PC-3 (cell line): ENCODE measurements around the gene SLC15A5. TPM values are rescaled to one million over a fixed set of nuclear protein-coding genes. Genes with fewer than 3 reads are reported as not detected.

ENCODE experiments used
- ATAC-seq: fragments of 200-7000 bp; cut with Tn5 transposase; 2 replicates; pipeline ENCODE4 v1.9.1; 2020; ENCODE audit warnings: mild to moderate bottlenecking, moderate library complexity
- BruUV-seq: library from RNA; stranded (reverse); fragments of 400-500 nt; replicated peaks from 2 replicates; lab custom pipeline; 2021; lab: Mats Ljungman, UMichigan
- CTCF ChIA-PET: fragments of 300-600 bp; sonication (Branson Sonifier 250); formaldehyde crosslinking; loops from one replicate; lab custom pipeline; 2022; ENCODE audit warnings: antibody characterized with exemption; lab: Charles Lee
- POLR2A ChIA-PET: fragments of 300-600 bp; sonication (Branson Sonifier 250); formaldehyde crosslinking; loops from one replicate; lab custom pipeline; 2022; ENCODE audit warnings: antibody characterized with exemption; ENCODE audit not compliant: unreplicated experiment; lab: Charles Lee
- DNase-seq: peaks from one replicate; pipeline ENCODE4 v3.0.0-alpha.2; 2015
- H2AFZ ChIP-seq: fragments of 300-600 bp; sonication (generic); 2 replicates; pipeline ENCODE4 v1.6.0; 2016; ENCODE audit warnings: antibody characterized with exemption, low read length
- H3F3A ChIP-seq: fragments of 300-600 bp; sonication (generic); one replicate; pipeline ENCODE4 v1.6.0; 2017; ENCODE audit warnings: antibody characterized with exemption, low read length, control low read depth, mild to moderate bottlenecking; ENCODE audit not compliant: unreplicated experiment
- H3K27ac ChIP-seq: fragments of 300-600 bp; sonication (generic); 2 replicates; pipeline ENCODE4 v1.5.1; 2016; ENCODE audit warnings: mild to moderate bottlenecking, low read length
- H3K27me3 ChIP-seq: fragments of 300-600 bp; sonication (generic); 2 replicates; pipeline ENCODE4 v1.6.1; 2016; ENCODE audit warnings: low read length, mixed read lengths
- H3K36me3 ChIP-seq: fragments of 300-600 bp; sonication (generic); 2 replicates; pipeline ENCODE4 v1.6.1; 2016; ENCODE audit warnings: low read depth, mixed run types, low read length, mixed read lengths
- H3K4me1 ChIP-seq: fragments of 300-600 bp; sonication (generic); 2 replicates; pipeline ENCODE4 v1.5.1; 2016; ENCODE audit warnings: low read length; ENCODE audit not compliant: insufficient read depth
- H3K4me2 ChIP-seq: fragments of 300-600 bp; sonication (generic); 2 replicates; pipeline ENCODE4 v1.6.0; 2016; ENCODE audit warnings: low read length
- H3K4me3 ChIP-seq: fragments of 300-600 bp; sonication (generic); 2 replicates; pipeline ENCODE4 v1.5.1; 2016; ENCODE audit warnings: mild to moderate bottlenecking, low read length, mixed read lengths
- H3K79me2 ChIP-seq: fragments of 300-600 bp; sonication (generic); 2 replicates; pipeline ENCODE4 v1.6.1; 2017; ENCODE audit warnings: low read length, mixed read lengths
- H3K9ac ChIP-seq: fragments of 300-600 bp; sonication (generic); 2 replicates; pipeline ENCODE4 v1.6.0; 2016; ENCODE audit warnings: mild to moderate bottlenecking, low read length
- H3K9me2 ChIP-seq: fragments of 300-600 bp; sonication (generic); replicated peaks from 2 replicates; pipeline ENCODE4 v1.6.1; 2016; ENCODE audit warnings: mixed run types, low read length, mixed read lengths
- H3K9me3 ChIP-seq: fragments of 300-600 bp; sonication (generic); 2 replicates; pipeline ENCODE4 v1.6.1; 2016; ENCODE audit warnings: low read length, mixed read lengths
- H4K20me1 ChIP-seq: fragments of 300-600 bp; sonication (generic); 2 replicates; pipeline ENCODE4 v1.6.1; 2016; ENCODE audit warnings: low read length, mixed read lengths
- EZH2 ChIP-seq: fragments of 300-600 bp; sonication (generic); IDR thresholded peaks from one replicate; pipeline ENCODE4 v1.6.1; 2017; ENCODE audit warnings: antibody characterized with exemption, mild to moderate bottlenecking, low read length; ENCODE audit not compliant: unreplicated experiment
- EZH2phosphoT487 ChIP-seq: fragments of 300-600 bp; sonication (generic); IDR thresholded peaks from 2 replicates; pipeline ENCODE4 v1.6.1; 2018; ENCODE audit warnings: mild to moderate bottlenecking, antibody characterized with exemption, low read length, borderline replicate concordance
- intact Hi-C: fragments of 100-400 bp; cut with micrococcal nuclease; formaldehyde crosslinking; loops from 2 replicates; pipeline ENCODE4 v1.9.0; 2023
- total RNA-seq: library from RNA; depleted of rRNA; stranded (reverse); fragments of >200 nt; gene quantifications from 2 replicates; pipeline ENCODE4 v1.2.3, GENCODE V29; 2014
- TF ChIP-seq, protein P1 (sequence below): fragments of 300-600 bp; sonication (generic); conservative IDR thresholded peaks from 2 replicates; pipeline ENCODE4 v1.5.1; 2017; ENCODE audit warnings: antibody characterized with exemption, low read depth, mild to moderate bottlenecking, low read length

SLC15A5 gene
- total RNA-seq, 1 experiment from 2014 or later, result not detected

DNA sequence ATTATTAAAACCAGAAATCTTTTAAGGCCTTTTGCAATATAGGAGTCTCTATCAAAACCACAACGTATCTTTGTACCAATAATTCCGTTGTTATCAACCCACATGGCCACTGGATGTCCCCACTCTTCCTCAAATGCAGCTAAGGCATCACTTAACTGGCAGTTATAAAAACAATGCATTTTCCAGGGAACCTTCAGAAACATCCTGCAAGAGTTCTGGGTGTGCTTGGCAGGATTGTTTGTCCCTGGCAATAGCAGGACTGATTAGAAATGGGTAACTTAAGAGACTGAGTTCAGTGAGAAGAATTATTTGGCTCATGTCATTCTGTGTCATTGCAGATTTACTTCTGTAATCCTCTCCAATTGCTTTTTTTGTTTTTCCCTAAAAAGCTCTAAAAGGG, 112.0 kb downstream of the SLC15A5 start:
- Histone ChIP-seq H4K20me1 (no peaks in the 10 kb centered on the region), H3K9me2 (no peaks in the 10 kb centered on the region), H2AFZ (no peak overlapping the region), H3K4me2 (no peak overlapping the region), H3K27me3 (peaks cover 13% of the 10 kb centered on the region; the same call in 1 of the 2 replicates), H3K36me3 (no peaks in the 10 kb centered on the region), H3K9ac (no peak overlapping the region), H3K9me3 (no peaks in the 10 kb centered on the region), H3K27ac (no peak overlapping the region), H3F3A (no peaks in the 10 kb centered on the region), H3K4me1 (no peaks in the 10 kb centered on the region; the same call in 1 of the 2 replicates), H3K79me2 (no peaks in the 10 kb centered on the region), H3K4me3 (no peak overlapping the region)
- CTCF ChIA-PET, result interaction anchor here (0.6 kb wide), 1 partner anchor 282 kb away, joined by 3 read pairs; no protein-coding TSS in a partner anchor
- BruUV-seq, result no TSS peak
- no peak for TF ChIP-seq EZH2phosphoT487
- TF ChIP-seq, protein P1, sequence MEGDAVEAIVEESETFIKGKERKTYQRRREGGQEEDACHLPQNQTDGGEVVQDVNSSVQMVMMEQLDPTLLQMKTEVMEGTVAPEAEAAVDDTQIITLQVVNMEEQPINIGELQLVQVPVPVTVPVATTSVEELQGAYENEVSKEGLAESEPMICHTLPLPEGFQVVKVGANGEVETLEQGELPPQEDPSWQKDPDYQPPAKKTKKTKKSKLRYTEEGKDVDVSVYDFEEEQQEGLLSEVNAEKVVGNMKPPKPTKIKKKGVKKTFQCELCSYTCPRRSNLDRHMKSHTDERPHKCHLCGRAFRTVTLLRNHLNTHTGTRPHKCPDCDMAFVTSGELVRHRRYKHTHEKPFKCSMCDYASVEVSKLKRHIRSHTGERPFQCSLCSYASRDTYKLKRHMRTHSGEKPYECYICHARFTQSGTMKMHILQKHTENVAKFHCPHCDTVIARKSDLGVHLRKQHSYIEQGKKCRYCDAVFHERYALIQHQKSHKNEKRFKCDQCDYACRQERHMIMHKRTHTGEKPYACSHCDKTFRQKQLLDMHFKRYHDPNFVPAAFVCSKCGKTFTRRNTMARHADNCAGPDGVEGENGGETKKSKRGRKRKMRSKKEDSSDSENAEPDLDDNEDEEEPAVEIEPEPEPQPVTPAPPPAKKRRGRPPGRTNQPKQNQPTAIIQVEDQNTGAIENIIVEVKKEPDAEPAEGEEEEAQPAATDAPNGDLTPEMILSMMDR, result peak; percentile 69
- DNase-seq, result peak; percentile 58
- ATAC-seq, result peak; percentile 59
- POLR2A ChIA-PET, result interaction anchor here (0.6 kb wide), 2 partner anchors 197 to 361 kb away, joined by 4 read pairs; no protein-coding TSS in a partner anchor
- intact Hi-C loops, result loop anchor here (1.0 to 10.0 kb wide), 2 partner anchors 194 to 519 kb away; no protein-coding TSS in a partner anchor

DNA sequence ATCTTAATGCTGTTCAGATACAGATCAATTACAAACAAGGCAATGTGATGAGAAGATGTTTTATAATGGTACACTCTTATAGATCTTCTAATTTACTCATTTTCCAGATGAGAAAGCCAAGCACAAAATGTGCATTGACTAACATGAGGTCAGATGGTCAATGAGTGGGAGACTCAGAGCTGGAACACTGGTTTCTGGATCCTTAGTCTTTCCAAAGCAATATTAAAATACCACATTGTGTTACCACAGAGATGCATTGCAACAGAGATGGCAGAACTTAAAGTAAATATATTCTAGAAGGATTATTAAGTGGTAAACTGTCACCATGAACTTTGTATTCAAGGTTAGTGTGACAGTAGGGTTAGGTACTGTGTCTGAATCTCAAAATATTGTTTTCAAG, 113.6 kb downstream of the SLC15A5 start:
- no peaks in the 10 kb centered on the region; the same call in 1 of the 2 replicates for H3K4me1 ChIP-seq
- ATAC-seq (no peak), DNase-seq (no peak)
- no peaks in the 10 kb centered on the region for H4K20me1 ChIP-seq
- H3K27me3 ChIP-seq, result peaks cover 13% of the 10 kb centered on the region; the same call in 1 of the 2 replicates
- no TSS peak for BruUV-seq
- TF ChIP-seq, protein P1, result no peak
- no peaks in the 10 kb centered on the region for H3K79me2 ChIP-seq
- H3K9me3 ChIP-seq, result no peaks in the 10 kb centered on the region
- no peak overlapping the region for H3K27ac ChIP-seq
- ChIA-PET POLR2A (no interaction called here), CTCF (no interaction called here)
- intact Hi-C loops, result loop anchor here (10.0 kb wide), 1 partner anchor 521 kb away; no protein-coding TSS in a partner anchor
- no peaks in the 10 kb centered on the region for H3K9me2 ChIP-seq
- H3K36me3 ChIP-seq, result no peaks in the 10 kb centered on the region
- H3F3A ChIP-seq, result no peaks in the 10 kb centered on the region
- H2AFZ ChIP-seq, result no peak overlapping the region
- H3K4me2 ChIP-seq, result no peak overlapping the region
- H3K4me3 ChIP-seq, result no peak overlapping the region
- no peak overlapping the region for H3K9ac ChIP-seq

DNA sequence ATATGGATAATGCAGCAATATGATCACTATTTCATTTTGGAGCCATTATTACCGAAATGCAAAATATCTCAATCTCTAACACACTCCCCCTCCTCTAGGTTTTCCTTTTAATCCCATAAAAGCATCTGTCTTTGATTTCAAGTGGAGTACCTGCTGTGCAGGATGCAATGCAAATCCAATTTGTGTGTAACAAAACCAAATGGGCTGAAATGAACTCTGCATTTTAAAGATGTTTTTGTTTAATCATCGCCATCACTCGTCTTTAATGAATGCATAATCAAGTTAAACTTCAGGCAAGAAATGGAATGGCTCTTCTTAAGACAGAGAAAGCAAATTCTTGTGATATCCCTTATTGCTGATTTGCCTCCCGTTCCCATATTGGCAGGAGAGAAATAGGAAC, 114.3 kb downstream of the SLC15A5 start:
- no TSS peak for BruUV-seq
- H3K9me3 ChIP-seq, result no peaks in the 10 kb centered on the region
- H2AFZ ChIP-seq, result no peak overlapping the region
- H3K9ac ChIP-seq, result no peak overlapping the region
- no peak for TF ChIP-seq EZH2
- no peak for TF ChIP-seq EZH2phosphoT487
- TF ChIP-seq, protein P1, result no peak
- H3K79me2 ChIP-seq, result no peaks in the 10 kb centered on the region
- H3K27me3 ChIP-seq, result peaks cover 13% of the 10 kb centered on the region; the same call in 1 of the 2 replicates
- H3K36me3 ChIP-seq, result no peaks in the 10 kb centered on the region
- H3K4me3 ChIP-seq, result no peak overlapping the region
- no peak for ATAC-seq
- ChIA-PET CTCF (no interaction called here), POLR2A (no interaction called here)
- H3K9me2 ChIP-seq, result no peaks in the 10 kb centered on the region
- no peak for DNase-seq
- H4K20me1 ChIP-seq, result no peaks in the 10 kb centered on the region
- no peak overlapping the region for H3K27ac ChIP-seq
- no peaks in the 10 kb centered on the region; the same call in 1 of the 2 replicates for H3K4me1 ChIP-seq
- intact Hi-C loops, result loop anchor here (10.0 kb wide), 1 partner anchor 522 kb away; no protein-coding TSS in a partner anchor
- H3F3A ChIP-seq, result no peaks in the 10 kb centered on the region
- no peak overlapping the region for H3K4me2 ChIP-seq
